Astrocyte (in vitro differentiated cells and primary cell): ENCODE measurements around the gene ZSWIM4. TPM values are rescaled to one million over a fixed set of nuclear protein-coding genes. Genes with fewer than 3 reads are reported as not detected.

Experiments used
- DNase-seq: peaks from one replicate; pipeline ENCODE4 v3.0.0-alpha.2; 2010; ENCODE audit warnings: low read depth
- FAIRE-seq: peaks from 2 replicates; lab custom pipeline; 2011; peaks lifted over from hg19 to GRCh38; lab: Jason Lieb, UNC
- H2AFZ ChIP-seq: 2 replicates; pipeline ENCODE4 v1.6.0; 2012; ENCODE audit warnings: low read depth, low read length, inconsistent platforms
- H3K27ac ChIP-seq: 2 replicates; pipeline ENCODE4 v1.5.1; 2011; ENCODE audit warnings: low read depth, low read length, inconsistent platforms
- H3K27me3 ChIP-seq: 2 replicates; pipeline ENCODE4 v1.6.0; 2011; ENCODE audit warnings: low read length, inconsistent platforms; ENCODE audit not compliant: insufficient read depth
- H3K36me3 ChIP-seq: 2 replicates; pipeline ENCODE4 v1.5.1; 2011; ENCODE audit warnings: low read length, inconsistent platforms; ENCODE audit not compliant: insufficient read depth
- H3K4me1 ChIP-seq: 2 replicates; pipeline ENCODE4 v1.5.1; 2011; ENCODE audit warnings: low read length, inconsistent platforms; ENCODE audit not compliant: insufficient read depth
- H3K4me2 ChIP-seq: 2 replicates; pipeline ENCODE4 v1.6.0; 2012; ENCODE audit warnings: low read length, inconsistent platforms
- H3K4me3 ChIP-seq: 2 replicates; pipeline ENCODE4 v1.5.1; 2011; ENCODE audit warnings: low read depth, mild to moderate bottlenecking, low read length, inconsistent platforms; ENCODE audit not compliant: insufficient read depth
- H3K79me2 ChIP-seq: 2 replicates; pipeline ENCODE4 v1.6.0; 2012; ENCODE audit warnings: mild to moderate bottlenecking, low read length, inconsistent platforms; ENCODE audit not compliant: insufficient read depth
- H3K9ac ChIP-seq: 2 replicates; pipeline ENCODE4 v1.6.0; 2012; ENCODE audit warnings: mild to moderate bottlenecking, low read length, inconsistent platforms
- H3K9me3 ChIP-seq: 2 replicates; pipeline ENCODE4 v1.5.1; 2012; ENCODE audit warnings: low read depth, mild to moderate bottlenecking, low read length, inconsistent platforms; ENCODE audit not compliant: insufficient read depth
- H4K20me1 ChIP-seq: 2 replicates; pipeline ENCODE4 v1.6.0; 2012; ENCODE audit warnings: low read length, inconsistent platforms; ENCODE audit not compliant: insufficient read depth
- H3K27ac Mint-ChIP-seq: one replicate; pipeline ENCODE4 v1.8.0; 2021; ENCODE audit warnings: mild to moderate bottlenecking, mixed read lengths; ENCODE audit not compliant: unreplicated experiment
- H3K27me3 Mint-ChIP-seq: one replicate; pipeline ENCODE4 v1.8.0; 2021; ENCODE audit warnings: low read depth, mixed read lengths; ENCODE audit not compliant: unreplicated experiment
- H3K36me3 Mint-ChIP-seq: one replicate; pipeline ENCODE4 v1.8.0; 2021; ENCODE audit warnings: low read depth, mixed read lengths; ENCODE audit not compliant: unreplicated experiment
- H3K4me1 Mint-ChIP-seq: one replicate; pipeline ENCODE4 v1.8.0; 2021; ENCODE audit warnings: low read depth, mixed read lengths; ENCODE audit not compliant: unreplicated experiment
- H3K4me3 Mint-ChIP-seq: one replicate; pipeline ENCODE4 v1.8.0; 2021; ENCODE audit warnings: mild to moderate bottlenecking, moderate library complexity, mixed read lengths; ENCODE audit not compliant: unreplicated experiment
- H3K9me3 Mint-ChIP-seq: one replicate; pipeline ENCODE4 v1.8.0; 2021; ENCODE audit warnings: mild to moderate bottlenecking, mixed read lengths; ENCODE audit not compliant: unreplicated experiment
- EZH2 ChIP-seq: IDR thresholded peaks from 2 replicates; pipeline ENCODE4 v1.6.1; 2012; ENCODE audit warnings: mild to moderate bottlenecking, low read length, inconsistent platforms; ENCODE audit not compliant: insufficient read depth
- total RNA-seq: library from RNA; stranded (reverse); gene quantifications from 2 replicates; pipeline ENCODE4 v1.2.1, GENCODE V29; 2021
- TF ChIP-seq, protein P1 (sequence below): IDR thresholded peaks from 2 replicates; pipeline ENCODE4 v1.5.1; 2011; ENCODE audit warnings: low read depth, mild to moderate bottlenecking, inconsistent platforms, low read length, moderate library complexity; ENCODE audit not compliant: insufficient read depth

The ZSWIM4 gene
- total RNA-seq, 1 donor from 2014 or later: 10.6 TPM

DNA sequence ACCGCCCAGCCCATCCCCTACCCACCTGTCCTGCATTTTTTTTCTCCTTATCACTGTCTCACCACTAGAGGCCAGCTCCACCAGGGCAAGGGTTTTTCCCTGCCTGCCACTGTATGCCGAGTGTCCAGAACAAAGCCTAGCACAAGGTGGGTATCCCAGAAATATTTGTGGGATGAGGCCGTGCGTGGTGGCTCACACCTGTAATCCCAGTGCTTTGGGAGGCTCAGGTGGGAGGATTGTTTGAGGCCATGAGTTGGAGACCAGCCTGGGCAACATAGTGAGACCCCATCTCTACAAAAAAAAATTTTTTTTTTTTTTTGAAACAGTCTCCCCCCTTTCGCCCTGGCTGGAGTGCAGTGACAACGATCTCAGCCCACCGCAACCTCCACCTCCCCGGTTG is 33.8 kb upstream of the ZSWIM4 start:
- H3K9me3 Mint-ChIP-seq: no peaks in the 10 kb centered on the region
- TF ChIP-seq, protein P1, sequence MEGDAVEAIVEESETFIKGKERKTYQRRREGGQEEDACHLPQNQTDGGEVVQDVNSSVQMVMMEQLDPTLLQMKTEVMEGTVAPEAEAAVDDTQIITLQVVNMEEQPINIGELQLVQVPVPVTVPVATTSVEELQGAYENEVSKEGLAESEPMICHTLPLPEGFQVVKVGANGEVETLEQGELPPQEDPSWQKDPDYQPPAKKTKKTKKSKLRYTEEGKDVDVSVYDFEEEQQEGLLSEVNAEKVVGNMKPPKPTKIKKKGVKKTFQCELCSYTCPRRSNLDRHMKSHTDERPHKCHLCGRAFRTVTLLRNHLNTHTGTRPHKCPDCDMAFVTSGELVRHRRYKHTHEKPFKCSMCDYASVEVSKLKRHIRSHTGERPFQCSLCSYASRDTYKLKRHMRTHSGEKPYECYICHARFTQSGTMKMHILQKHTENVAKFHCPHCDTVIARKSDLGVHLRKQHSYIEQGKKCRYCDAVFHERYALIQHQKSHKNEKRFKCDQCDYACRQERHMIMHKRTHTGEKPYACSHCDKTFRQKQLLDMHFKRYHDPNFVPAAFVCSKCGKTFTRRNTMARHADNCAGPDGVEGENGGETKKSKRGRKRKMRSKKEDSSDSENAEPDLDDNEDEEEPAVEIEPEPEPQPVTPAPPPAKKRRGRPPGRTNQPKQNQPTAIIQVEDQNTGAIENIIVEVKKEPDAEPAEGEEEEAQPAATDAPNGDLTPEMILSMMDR: no peak
- no peak for TF ChIP-seq EZH2
- H3K4me2 ChIP-seq: no peak overlapping the region

DNA sequence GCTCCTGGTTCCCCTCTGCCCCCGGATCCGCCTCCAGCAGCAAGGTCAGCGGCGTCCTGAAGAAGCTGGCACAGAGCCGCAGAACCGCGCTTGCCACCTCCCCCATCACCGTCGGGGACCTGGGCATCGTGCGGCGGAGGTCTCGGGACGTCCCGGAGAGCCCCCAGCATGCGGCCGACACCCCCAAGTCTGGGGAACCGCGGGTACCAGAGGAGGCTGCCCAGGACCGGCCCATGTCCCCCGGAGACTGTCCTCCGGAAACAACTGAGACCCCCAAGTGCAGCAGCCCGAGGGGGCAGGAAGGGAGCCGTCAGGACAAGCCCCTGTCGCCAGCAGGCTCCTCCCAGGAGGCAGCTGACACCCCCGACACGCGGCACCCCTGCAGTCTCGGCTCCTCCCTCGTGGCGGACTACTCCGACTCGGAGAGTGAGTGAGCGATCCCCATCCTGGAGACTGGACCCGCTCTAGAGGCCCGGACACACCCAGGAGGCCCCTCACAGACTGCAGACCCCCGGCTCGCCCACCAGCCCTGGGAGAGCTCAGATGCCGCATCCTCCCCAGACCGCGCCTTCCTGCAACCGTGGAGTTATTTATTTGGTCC is 32.5 kb upstream of the ZSWIM4 start:
- Mint-ChIP-seq H3K27me3 (no peaks in the 10 kb centered on the region), H3K36me3 (peaks cover 18% of the 10 kb centered on the region), H3K4me1 (peaks cover 2% of the 10 kb centered on the region), H3K27ac (no peak overlapping the region), H3K4me3 (no peak overlapping the region), H3K9me3 (no peaks in the 10 kb centered on the region)
- Histone ChIP-seq H3K4me1 (peaks cover 9% of the 10 kb centered on the region), H3K9me3 (no peaks in the 10 kb centered on the region), H3K9ac (no peak overlapping the region), H4K20me1 (peaks cover 7% of the 10 kb centered on the region), H3K4me3 (no peak overlapping the region), H2AFZ (no peak overlapping the region), H3K27ac (no peak overlapping the region), H3K79me2 (peaks cover 18% of the 10 kb centered on the region), H3K36me3 (peaks cover 13% of the 10 kb centered on the region), H3K4me2 (no peak overlapping the region), H3K27me3 (no peaks in the 10 kb centered on the region)
- FAIRE-seq (no peak), DNase-seq (no peak)
- TF ChIP-seq, protein P1: no peak
- no peak for TF ChIP-seq EZH2

More for the DNA sequence above, 33.8 kb upstream of the ZSWIM4 start:
- no peak overlapping the region for H3K9ac ChIP-seq
- no peak overlapping the region for H2AFZ ChIP-seq
- H3K4me1 ChIP-seq: peaks cover 9% of the 10 kb centered on the region
- Mint-ChIP-seq H3K27me3 (no peaks in the 10 kb centered on the region), H3K4me3 (no peak overlapping the region), H3K27ac (no peak overlapping the region), H3K36me3 (peaks cover 20% of the 10 kb centered on the region), H3K4me1 (peaks cover 2% of the 10 kb centered on the region)
- H3K79me2 ChIP-seq: peaks cover 18% of the 10 kb centered on the region
- H4K20me1 ChIP-seq: peaks cover 7% of the 10 kb centered on the region
- H3K36me3 ChIP-seq: peaks cover 18% of the 10 kb centered on the region
- no peaks in the 10 kb centered on the region for H3K27me3 ChIP-seq
- no peak for DNase-seq
- no peak overlapping the region for H3K27ac ChIP-seq
- FAIRE-seq: no peak
- no peak overlapping the region for H3K4me3 ChIP-seq
- H3K9me3 ChIP-seq: no peaks in the 10 kb centered on the region

DNA sequence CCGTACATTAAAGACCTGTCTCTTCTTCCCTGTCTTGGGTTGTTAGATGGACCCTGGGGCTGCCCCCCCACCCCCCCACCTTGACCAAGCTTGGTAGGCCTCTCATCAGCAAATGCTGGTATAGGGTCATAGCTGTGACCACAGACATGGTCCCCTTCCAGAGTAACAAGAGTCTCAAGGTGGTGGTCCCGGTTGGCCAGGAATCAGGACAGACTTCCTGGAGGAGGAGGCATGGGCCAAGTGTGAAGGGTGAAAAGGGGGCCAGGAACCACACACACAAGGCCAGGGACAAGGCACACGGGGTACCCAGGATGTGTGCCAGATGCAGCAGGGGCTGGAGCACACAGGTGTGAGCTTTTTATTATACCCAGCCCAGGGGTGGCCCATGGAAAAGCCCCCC is 32.0 kb upstream of the ZSWIM4 start:
- Histone ChIP-seq H3K36me3 (peaks cover 10% of the 10 kb centered on the region), H3K9me3 (no peaks in the 10 kb centered on the region), H3K27ac (no peak overlapping the region), H3K4me3 (no peak overlapping the region), H4K20me1 (peaks cover 7% of the 10 kb centered on the region), H2AFZ (no peak overlapping the region), H3K4me2 (no peak overlapping the region), H3K79me2 (peaks cover 18% of the 10 kb centered on the region), H3K27me3 (no peaks in the 10 kb centered on the region), H3K9ac (no peak overlapping the region), H3K4me1 (peaks cover 9% of the 10 kb centered on the region)
- peaks cover 2% of the 10 kb centered on the region for H3K4me1 Mint-ChIP-seq
- H3K4me3 Mint-ChIP-seq: peak overlapping the region; percentile 79
- FAIRE-seq (no peak), DNase-seq (no peak)
- H3K9me3 Mint-ChIP-seq: no peaks in the 10 kb centered on the region
- no peaks in the 10 kb centered on the region for H3K27me3 Mint-ChIP-seq
- H3K27ac Mint-ChIP-seq: no peak overlapping the region
- peaks cover 16% of the 10 kb centered on the region for H3K36me3 Mint-ChIP-seq
- TF ChIP-seq EZH2: no peak
- TF ChIP-seq, protein P1: no peak
